Measurements from ENCODE around the gene KERA. TPM values are rescaled to one million over a fixed set of nuclear protein-coding genes. Genes with fewer than 3 reads are reported as not detected.

KERA gene
- total and polyA plus RNA-seq, 10 donors, result not detected

GRCh38 chr12:91065396-91065795 lies 7.6 kb upstream of the KERA start:
- H3K4me1 ChIP-seq, result no peaks in the 10 kb centered on the region
- no peaks in the 10 kb centered on the region for H3K36me3 ChIP-seq
- no peaks in the 10 kb centered on the region for H3K27me3 ChIP-seq (replicated peaks in 1 of 7)
- no peaks in the 10 kb centered on the region for H3K9me3 ChIP-seq
- H3K27ac ChIP-seq, result no peak overlapping the region
- WGBS, 5 donors, result 85 to 91% (median 90%) methylated on average over 3 of the region's 3 CpGs
- intact Hi-C loops (cut with DNase I; ENCODE audit: low total_unique reads), result no loop called here
- no peak overlapping the region for H3K4me3 ChIP-seq
- TF ChIP-seq POLR2AphosphoS5 (IDR thresholded peaks at IDR 0.05) (no peak), CTCF (IDR thresholded peaks at IDR 0.05 in 8 of 11, conservative IDR thresholded peaks at IDR 0.05 in 3 of 11) (no peak), POLR2A (IDR thresholded peaks at IDR 0.05) (no peak)
- no peak for DNase-seq

GRCh38 chr12:91064640-91065039 lies 6.8 kb upstream of the KERA start:
- no peak for DNase-seq
- Histone ChIP-seq H3K36me3 (no peaks in the 10 kb centered on the region), H3K9me3 (no peaks in the 10 kb centered on the region), H3K4me1 (no peaks in the 10 kb centered on the region), H3K27ac (no peak overlapping the region), H3K4me3 (no peak overlapping the region), H3K27me3 (replicated peaks in 1 of 7) (no peaks in the 10 kb centered on the region)
- TF ChIP-seq CTCF (IDR thresholded peaks at IDR 0.05 in 8 of 11, conservative IDR thresholded peaks at IDR 0.05 in 3 of 11), result no peak
- TF ChIP-seq POLR2A (IDR thresholded peaks at IDR 0.05), result no peak
- no peak for TF ChIP-seq POLR2AphosphoS5 (IDR thresholded peaks at IDR 0.05)
- intact Hi-C loops (cut with DNase I; ENCODE audit: low total_unique reads), result no loop called here
- WGBS, 5 donors, result 73 to 88% (median 82%) methylated on average over 3 of the region's 3 CpGs

GRCh38 chr12:91061091-91061490 lies 3.3 kb upstream of the KERA start:
- H3K36me3 ChIP-seq, result no peaks in the 10 kb centered on the region
- H3K27me3 ChIP-seq (replicated peaks in 1 of 7), result no peaks in the 10 kb centered on the region
- intact Hi-C loops (cut with DNase I; ENCODE audit: low total_unique reads), result no loop called here
- WGBS, 5 donors, result 90 to 98% (median 94%) methylated on average over 1 of the region's 1 CpG
- TF ChIP-seq CTCF (IDR thresholded peaks at IDR 0.05 in 8 of 11, conservative IDR thresholded peaks at IDR 0.05 in 3 of 11) (no peak), POLR2AphosphoS5 (IDR thresholded peaks at IDR 0.05) (no peak), POLR2A (IDR thresholded peaks at IDR 0.05) (no peak)
- no peak overlapping the region for H3K4me3 ChIP-seq
- no peaks in the 10 kb centered on the region for H3K4me1 ChIP-seq
- no peak overlapping the region for H3K27ac ChIP-seq
- DNase-seq, result no peak
- no peaks in the 10 kb centered on the region for H3K9me3 ChIP-seq

GRCh38 chr12:91059211-91059610 lies 1.4 kb upstream of the KERA start:
- no peak for TF ChIP-seq POLR2A (IDR thresholded peaks at IDR 0.05)
- TF ChIP-seq POLR2AphosphoS5 (IDR thresholded peaks at IDR 0.05), result no peak
- TF ChIP-seq CTCF (IDR thresholded peaks at IDR 0.05 in 8 of 11, conservative IDR thresholded peaks at IDR 0.05 in 3 of 11), result no peak
- Histone ChIP-seq H3K27me3 (replicated peaks in 1 of 7) (no peaks in the 10 kb centered on the region), H3K9me3 (no peaks in the 10 kb centered on the region), H3K27ac (no peak overlapping the region), H3K4me3 (no peak overlapping the region), H3K36me3 (no peaks in the 10 kb centered on the region), H3K4me1 (no peaks in the 10 kb centered on the region)
- no peak for DNase-seq
- intact Hi-C loops (cut with DNase I; ENCODE audit: low total_unique reads), result no loop called here
